Mammary epithelial cell (primary cell): ENCODE measurements around the gene CUTA.

Source experiments
- EZH2 ChIP-seq: IDR thresholded peaks from 2 replicates; pipeline ENCODE4 v1.6.1; 2012; ENCODE audit warnings: low read length, inconsistent platforms, borderline replicate concordance
- TF ChIP-seq, protein P1 (sequence below), 2 donors: IDR thresholded peaks in 1 of 2; conservative IDR thresholded peaks in 1 of 2; 2 replicates each; pipeline ENCODE4 v1.5.1; 2011 to 2012; ENCODE audit warnings: inconsistent platforms in 2 of 2, low read length in 2 of 2, mild to moderate bottlenecking in 2 of 2, control low read depth in 1 of 2, low read depth in 1 of 2; ENCODE audit not compliant: insufficient read depth in 1 of 2; ENCODE audit errors: extremely low read depth in 1 of 2

DNA sequence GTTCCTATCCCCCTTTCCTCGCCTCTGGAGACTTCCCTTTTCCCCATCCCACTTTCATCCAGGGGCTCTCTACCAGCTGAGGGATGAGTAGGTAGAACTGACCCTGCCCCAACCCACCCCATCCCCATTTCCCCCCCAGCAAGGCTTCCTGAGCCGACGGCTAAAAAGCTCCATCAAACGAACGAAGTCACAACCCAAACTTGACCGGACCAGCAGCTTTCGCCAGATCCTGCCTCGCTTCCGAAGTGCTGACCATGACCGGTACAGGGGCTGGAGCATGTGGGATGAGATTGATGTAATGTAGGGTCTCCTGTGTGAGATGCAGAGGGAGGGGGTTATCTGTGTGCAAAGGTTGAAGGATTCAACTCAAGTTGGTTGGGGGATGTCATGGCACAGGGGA lies 14.6 kb upstream of the CUTA start:
- TF ChIP-seq, protein P1, sequence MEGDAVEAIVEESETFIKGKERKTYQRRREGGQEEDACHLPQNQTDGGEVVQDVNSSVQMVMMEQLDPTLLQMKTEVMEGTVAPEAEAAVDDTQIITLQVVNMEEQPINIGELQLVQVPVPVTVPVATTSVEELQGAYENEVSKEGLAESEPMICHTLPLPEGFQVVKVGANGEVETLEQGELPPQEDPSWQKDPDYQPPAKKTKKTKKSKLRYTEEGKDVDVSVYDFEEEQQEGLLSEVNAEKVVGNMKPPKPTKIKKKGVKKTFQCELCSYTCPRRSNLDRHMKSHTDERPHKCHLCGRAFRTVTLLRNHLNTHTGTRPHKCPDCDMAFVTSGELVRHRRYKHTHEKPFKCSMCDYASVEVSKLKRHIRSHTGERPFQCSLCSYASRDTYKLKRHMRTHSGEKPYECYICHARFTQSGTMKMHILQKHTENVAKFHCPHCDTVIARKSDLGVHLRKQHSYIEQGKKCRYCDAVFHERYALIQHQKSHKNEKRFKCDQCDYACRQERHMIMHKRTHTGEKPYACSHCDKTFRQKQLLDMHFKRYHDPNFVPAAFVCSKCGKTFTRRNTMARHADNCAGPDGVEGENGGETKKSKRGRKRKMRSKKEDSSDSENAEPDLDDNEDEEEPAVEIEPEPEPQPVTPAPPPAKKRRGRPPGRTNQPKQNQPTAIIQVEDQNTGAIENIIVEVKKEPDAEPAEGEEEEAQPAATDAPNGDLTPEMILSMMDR (conservative IDR thresholded peaks at IDR 0.05 in 1 of 2, IDR thresholded peaks at IDR 0.05 in 1 of 2; ENCODE audit: extremely low read depth in 1 of 2, insufficient read depth in 1 of 2, low read depth in 1 of 2, low read length in 2 of 2) = no peak
- TF ChIP-seq EZH2 = no peak
